AG04449 (cell line): Measurements from ENCODE around the gene TOMM20.

Experiments used
- CTCF ChIA-PET: fragments of 350-600 bp; formaldehyde crosslinking; extraction: SDS; loops from one replicate; lab custom pipeline; 2021; ENCODE audit warnings: antibody characterized with exemption; lab: Yijun Ruan, JAX
- POLR2A ChIA-PET: fragments of 400-600, 350-600 bp; formaldehyde crosslinking; extraction: SDS; loops from one replicate; lab custom pipeline; 2020; ENCODE audit warnings: antibody characterized with exemption, inconsistent platforms; lab: Yijun Ruan, JAX
- DNase-seq: peaks from one replicate; pipeline ENCODE4 v3.0.0-alpha.2; 2010; ENCODE audit warnings: low read depth, low spot score
- H3K4me3 ChIP-seq: 2 replicates; pipeline ENCODE4 v1.5.1; 2011; ENCODE audit warnings: low read depth, mild to moderate bottlenecking, control low read depth, low read length
- TF ChIP-seq, protein P1 (sequence below): IDR thresholded peaks from one replicate; pipeline ENCODE4 v1.5.1; 2011; ENCODE audit warnings: mild to moderate bottlenecking, moderate library complexity, low read length, control low read depth, inconsistent platforms; ENCODE audit not compliant: insufficient read depth; ENCODE audit errors: missing control alignments

TOMM20 gene

GRCh38 chr1:235072096-235072495, 56.5 kb downstream of the TOMM20 start:
- ChIA-PET POLR2A (no interaction called here), CTCF (no interaction called here)
- TF ChIP-seq, protein P1, sequence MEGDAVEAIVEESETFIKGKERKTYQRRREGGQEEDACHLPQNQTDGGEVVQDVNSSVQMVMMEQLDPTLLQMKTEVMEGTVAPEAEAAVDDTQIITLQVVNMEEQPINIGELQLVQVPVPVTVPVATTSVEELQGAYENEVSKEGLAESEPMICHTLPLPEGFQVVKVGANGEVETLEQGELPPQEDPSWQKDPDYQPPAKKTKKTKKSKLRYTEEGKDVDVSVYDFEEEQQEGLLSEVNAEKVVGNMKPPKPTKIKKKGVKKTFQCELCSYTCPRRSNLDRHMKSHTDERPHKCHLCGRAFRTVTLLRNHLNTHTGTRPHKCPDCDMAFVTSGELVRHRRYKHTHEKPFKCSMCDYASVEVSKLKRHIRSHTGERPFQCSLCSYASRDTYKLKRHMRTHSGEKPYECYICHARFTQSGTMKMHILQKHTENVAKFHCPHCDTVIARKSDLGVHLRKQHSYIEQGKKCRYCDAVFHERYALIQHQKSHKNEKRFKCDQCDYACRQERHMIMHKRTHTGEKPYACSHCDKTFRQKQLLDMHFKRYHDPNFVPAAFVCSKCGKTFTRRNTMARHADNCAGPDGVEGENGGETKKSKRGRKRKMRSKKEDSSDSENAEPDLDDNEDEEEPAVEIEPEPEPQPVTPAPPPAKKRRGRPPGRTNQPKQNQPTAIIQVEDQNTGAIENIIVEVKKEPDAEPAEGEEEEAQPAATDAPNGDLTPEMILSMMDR: no peak

DNA sequence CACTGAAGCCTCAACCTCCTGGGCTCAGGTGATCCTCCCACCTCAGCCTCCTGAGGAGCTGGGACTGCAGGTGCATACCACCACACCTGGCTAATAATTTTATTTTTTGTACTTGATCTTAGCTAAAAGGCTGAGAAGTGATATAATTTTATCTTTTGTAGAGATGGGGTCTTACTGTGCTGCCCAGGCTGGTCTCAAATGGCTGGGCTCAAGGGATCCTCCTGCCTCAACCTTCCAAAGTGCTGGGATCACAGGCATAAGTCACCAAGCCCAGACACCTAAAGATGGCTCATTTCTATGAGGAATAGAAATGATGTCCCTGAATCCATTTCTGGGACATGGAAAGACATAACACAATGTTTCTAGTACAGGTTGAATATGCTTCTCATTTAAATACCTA, 57.8 kb downstream of the TOMM20 start:
- TF ChIP-seq, protein P1: no peak
- DNase-seq: no peak
- ChIA-PET CTCF (interaction anchor here (1.0 kb wide), 1 partner anchor 12 kb away, joined by 3 read pairs; no protein-coding TSS in a partner anchor), POLR2A (no interaction called here)
- no peak overlapping the region for H3K4me3 ChIP-seq

More at GRCh38 chr1:235072096-235072495, 56.5 kb downstream of the TOMM20 start:
- no peak for DNase-seq
- H3K4me3 ChIP-seq: no peak overlapping the region

- POLR2A ChIA-PET: interaction anchor here (1.1 kb wide), 1 partner anchor 53 kb away, joined by 4 read pairs; no protein-coding TSS in a partner anchor
- CTCF ChIA-PET: interaction anchor here (0.6 to 1.0 kb wide), 2 partner anchors 14 to 52 kb away, joined by 3 to 4 read pairs; no protein-coding TSS in a partner anchor
- H3K4me3 ChIP-seq: no peak overlapping the region
- TF ChIP-seq, protein P1: no peak
- peak; percentile 69 for DNase-seq
Measured at GRCh38 chr1:235069577-235070563, 58.8 kb downstream of the TOMM20 start.

GRCh38 chr1:235069176-235069575, 59.5 kb downstream of the TOMM20 start:
- TF ChIP-seq, protein P1: no peak
- no peak for DNase-seq
- H3K4me3 ChIP-seq: no peak overlapping the region
- POLR2A ChIA-PET: no interaction called here
- CTCF ChIA-PET: interaction anchor here (1.0 kb wide), 1 partner anchor 15 kb away, joined by 4 read pairs; no protein-coding TSS in a partner anchor

DNA sequence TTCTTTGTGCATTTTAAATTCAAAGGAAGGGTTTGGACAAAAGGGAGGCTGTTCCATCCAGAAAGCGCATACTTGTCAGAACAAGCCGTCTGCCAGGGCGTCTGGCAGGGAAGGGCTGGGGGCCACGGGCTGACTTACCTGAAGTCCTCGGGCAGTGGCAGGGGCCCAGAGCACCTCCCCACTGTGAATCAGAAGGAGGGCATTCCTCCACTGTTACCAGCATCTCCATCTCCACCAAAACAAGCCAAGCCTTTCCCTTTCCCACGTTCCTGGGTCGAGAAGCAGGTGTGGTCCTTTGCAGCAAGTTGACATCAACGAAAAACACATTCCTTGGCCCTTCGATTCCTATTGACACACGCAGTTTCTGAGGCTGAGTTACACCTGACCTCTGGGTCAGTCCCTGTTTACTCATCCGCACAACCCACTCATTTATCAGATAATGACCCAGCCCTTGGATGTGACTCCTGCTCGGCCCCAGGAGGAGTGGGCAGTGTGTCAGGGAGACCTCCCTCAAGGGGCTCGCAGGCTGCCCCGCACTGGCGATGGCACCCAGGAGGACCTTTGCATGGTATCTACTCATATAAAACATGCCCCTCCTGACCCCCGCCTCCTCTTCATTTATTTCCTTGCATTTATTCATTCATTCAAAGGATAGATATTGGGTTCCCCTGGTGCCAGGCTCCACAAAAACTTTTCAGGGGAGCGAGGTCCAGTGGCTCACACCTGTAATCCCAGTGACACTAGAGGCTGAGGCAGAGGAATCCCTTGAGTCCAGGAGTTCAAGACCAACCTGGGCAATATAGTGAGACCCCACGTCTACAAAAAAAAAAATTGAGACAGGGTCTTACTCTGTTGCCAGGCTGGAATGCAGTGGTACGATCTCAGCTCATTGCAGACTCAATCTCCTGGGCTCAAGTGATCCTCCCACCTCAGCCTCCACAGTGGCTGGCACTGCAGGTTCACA, 60.2 kb downstream of the TOMM20 start:
- POLR2A ChIA-PET: interaction anchor here (1.0 to 2.7 kb wide), 3 partner anchors 15 to 344 kb away, joined by 4 to 16 read pairs (median 4); no protein-coding TSS in a partner anchor
- H3K4me3 ChIP-seq: no peak overlapping the region
- no peak for DNase-seq
- CTCF ChIA-PET: interaction anchor here (1.0 to 1.5 kb wide), 2 partner anchors 15 to 16 kb away, joined by 4 read pairs; no protein-coding TSS in a partner anchor
- TF ChIP-seq, protein P1: no peak
